Esophagus muscularis mucosa (tissue), 4 donors: ENCODE data around the gene RUNX3.

ENCODE experiments used
- EP300 ChIP-seq: sonication (generic); formaldehyde crosslinking; IDR thresholded peaks from one replicate; pipeline ENCODE4 v1.6.1; 2017; ENCODE audit warnings: antibody characterized with exemption
- POLR2A ChIP-seq: fragments of 450-650 bp; IDR thresholded peaks from one replicate; pipeline ENCODE4 v1.6.1; 2017; ENCODE audit warnings: antibody characterized with exemption, moderate library complexity, mild to moderate bottlenecking, low read depth
- POLR2AphosphoS5 ChIP-seq, 2 donors: sonication (generic); formaldehyde crosslinking; IDR thresholded peaks; one replicate each; pipeline ENCODE4 v1.6.1; 2017; ENCODE audit warnings: antibody characterized with exemption in 2 of 2
- TF ChIP-seq, protein P1 (sequence below), 3 experiments: fragments of 200-600 bp in 2 of 3; fragments of 450-650 bp in 1 of 3; sonication (generic) in 2 of 3; IDR thresholded peaks; one replicate each; pipeline ENCODE4 v1.5.1; 2017 to 2019; ENCODE audit warnings: antibody characterized with exemption in 3 of 3, mild to moderate bottlenecking in 2 of 3, moderate library complexity in 1 of 3

DNA sequence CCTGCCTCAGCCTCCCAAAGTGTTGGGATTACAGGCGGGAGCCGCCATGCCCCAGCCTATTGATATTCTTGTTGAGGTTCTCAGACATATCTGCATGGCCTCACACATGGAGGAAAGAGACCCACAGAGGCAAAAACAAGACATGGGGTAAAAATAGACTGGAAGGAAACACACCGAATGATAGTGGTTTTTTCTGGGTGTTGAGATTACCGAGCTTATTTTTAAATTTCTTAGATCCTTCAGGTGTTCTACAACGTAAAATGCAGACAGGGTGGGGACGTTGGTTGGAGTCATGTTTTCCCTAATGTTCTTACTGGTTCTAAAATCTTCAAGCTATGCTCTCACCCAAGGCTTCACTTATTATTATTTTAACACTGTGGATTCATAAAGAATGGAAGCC is 23.9 kb upstream of the RUNX3 start:
- TF ChIP-seq, protein P1, sequence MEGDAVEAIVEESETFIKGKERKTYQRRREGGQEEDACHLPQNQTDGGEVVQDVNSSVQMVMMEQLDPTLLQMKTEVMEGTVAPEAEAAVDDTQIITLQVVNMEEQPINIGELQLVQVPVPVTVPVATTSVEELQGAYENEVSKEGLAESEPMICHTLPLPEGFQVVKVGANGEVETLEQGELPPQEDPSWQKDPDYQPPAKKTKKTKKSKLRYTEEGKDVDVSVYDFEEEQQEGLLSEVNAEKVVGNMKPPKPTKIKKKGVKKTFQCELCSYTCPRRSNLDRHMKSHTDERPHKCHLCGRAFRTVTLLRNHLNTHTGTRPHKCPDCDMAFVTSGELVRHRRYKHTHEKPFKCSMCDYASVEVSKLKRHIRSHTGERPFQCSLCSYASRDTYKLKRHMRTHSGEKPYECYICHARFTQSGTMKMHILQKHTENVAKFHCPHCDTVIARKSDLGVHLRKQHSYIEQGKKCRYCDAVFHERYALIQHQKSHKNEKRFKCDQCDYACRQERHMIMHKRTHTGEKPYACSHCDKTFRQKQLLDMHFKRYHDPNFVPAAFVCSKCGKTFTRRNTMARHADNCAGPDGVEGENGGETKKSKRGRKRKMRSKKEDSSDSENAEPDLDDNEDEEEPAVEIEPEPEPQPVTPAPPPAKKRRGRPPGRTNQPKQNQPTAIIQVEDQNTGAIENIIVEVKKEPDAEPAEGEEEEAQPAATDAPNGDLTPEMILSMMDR (IDR thresholded peaks at IDR 0.05) = no peak
- TF ChIP-seq EP300 = no peak
- TF ChIP-seq POLR2A = no peak
- no peak for TF ChIP-seq POLR2AphosphoS5 (IDR thresholded peaks at IDR 0.05)
